ENCODE data around the gene CASS4.
"Not testable (repeated sequence)": the region's sequence is repeated elsewhere in the genome, so short reads cannot be mapped to it uniquely, and the experiment has no call there.

The CASS4 gene, protein sequence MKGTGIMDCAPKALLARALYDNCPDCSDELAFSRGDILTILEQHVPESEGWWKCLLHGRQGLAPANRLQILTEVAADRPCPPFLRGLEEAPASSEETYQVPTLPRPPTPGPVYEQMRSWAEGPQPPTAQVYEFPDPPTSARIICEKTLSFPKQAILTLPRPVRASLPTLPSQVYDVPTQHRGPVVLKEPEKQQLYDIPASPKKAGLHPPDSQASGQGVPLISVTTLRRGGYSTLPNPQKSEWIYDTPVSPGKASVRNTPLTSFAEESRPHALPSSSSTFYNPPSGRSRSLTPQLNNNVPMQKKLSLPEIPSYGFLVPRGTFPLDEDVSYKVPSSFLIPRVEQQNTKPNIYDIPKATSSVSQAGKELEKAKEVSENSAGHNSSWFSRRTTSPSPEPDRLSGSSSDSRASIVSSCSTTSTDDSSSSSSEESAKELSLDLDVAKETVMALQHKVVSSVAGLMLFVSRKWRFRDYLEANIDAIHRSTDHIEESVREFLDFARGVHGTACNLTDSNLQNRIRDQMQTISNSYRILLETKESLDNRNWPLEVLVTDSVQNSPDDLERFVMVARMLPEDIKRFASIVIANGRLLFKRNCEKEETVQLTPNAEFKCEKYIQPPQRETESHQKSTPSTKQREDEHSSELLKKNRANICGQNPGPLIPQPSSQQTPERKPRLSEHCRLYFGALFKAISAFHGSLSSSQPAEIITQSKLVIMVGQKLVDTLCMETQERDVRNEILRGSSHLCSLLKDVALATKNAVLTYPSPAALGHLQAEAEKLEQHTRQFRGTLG

DNA sequence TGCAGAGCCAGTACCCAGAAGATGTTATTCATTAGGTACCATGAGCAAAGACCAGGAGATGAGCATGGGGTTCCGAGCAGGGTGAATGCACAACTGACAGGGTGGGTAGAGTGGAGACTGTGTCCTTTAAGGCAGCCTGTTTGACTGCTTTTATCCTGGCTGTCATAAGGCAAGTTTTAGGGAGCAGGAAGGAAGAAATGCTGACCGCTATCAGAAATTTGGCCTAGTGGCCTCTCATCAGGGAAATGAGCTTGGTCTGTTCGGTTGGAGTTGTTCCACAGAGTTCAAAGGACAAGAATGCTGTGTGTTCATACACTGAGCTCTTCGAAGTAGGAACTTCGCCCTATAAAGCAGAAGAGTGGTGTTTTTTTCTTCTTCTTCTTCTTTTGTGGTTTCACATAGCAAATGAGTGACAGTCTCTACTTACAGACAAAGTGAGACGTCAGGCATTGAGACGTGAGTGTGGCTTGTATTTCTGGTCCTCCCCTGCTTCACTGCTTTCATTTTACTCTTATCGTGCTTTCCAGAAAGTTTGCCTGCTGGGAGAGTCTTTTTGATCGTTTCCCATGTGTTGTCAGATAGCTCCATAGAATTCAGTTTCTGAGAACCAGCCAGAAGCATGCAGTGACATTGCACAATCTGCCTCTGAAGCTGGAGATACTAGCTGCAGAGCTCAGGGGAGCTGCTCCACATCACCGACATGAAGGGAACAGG is at the start of gene CASS4:
Gene CASS4, plus strand, starts transcription at position 502 of the 714 bp plus-strand sequence. Its CDS starts 199 bp downstream, at position 701.
- DNase-seq (ENCODE audit: low spot score), result peak; percentile 81

- no peak for DNase-seq (ENCODE audit: low spot score)
Observed at GRCh38 chr20:56362833-56363413, 49.1 kb upstream of the CASS4 start.

- no peak for DNase-seq (ENCODE audit: low spot score)
Observed at GRCh38 chr20:56363491-56363890, 48.6 kb upstream of the CASS4 start.

DNA sequence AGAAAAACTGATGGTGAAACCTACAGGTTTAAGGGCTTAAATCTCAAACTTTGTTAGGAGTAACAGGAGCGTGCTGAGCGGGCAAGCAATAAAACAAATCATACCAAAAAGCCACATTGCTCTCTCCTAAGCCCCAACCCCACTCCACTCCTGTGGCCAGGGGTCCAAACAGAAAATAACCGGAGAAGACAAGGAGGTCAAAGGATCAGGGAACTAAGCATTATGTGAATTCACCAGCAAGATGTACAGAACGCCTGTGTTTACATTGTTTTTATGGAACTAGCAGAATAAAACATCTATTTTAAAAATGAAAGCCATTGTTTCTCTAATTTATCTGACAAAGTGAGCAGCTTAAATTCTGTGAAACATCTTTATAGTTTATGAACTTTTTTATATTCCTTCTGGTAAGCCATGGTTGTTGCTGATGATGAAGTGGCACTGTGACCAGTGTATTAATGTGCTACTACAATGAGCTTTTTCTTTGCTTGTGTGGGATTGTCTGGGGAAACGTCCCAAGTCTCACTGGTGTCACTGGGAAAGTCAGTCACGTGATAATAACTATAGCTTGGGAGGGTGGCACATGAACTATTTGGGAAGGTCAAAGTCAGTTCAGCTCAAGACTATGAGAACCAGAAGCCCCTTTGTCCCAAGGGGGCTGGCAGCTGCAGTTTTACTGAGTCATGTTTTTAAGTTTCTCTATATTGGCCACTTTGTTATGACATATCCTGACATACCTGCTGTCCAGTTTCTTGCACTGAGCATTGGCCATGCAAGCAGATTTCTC is 43.5 kb upstream of the CASS4 start:
- peak; percentile 94 for DNase-seq (ENCODE audit: low spot score)

DNA sequence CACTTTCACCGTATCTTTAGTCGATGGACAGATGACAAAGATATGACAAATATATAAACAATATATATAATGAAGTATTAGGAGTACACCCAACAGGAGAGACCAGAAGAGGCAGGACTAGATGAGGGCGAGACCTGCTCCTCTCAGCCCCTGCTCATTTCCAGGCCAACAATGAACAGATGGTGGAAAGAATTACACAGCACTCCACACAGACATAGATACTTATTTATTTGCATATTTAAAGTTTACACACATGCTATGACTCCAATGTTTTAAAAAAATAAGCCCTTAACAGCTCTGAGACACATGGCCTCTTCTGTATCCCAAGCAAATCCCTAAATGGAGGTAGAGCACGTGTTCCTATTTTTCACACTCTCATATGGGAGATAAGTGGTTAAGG is 42.9 kb upstream of the CASS4 start:
- no peak for DNase-seq (ENCODE audit: low spot score)

GRCh38 chr20:56371977-56372376 is 40.1 kb upstream of the CASS4 start:
- DNase-seq (ENCODE audit: low spot score), result no peak

DNA sequence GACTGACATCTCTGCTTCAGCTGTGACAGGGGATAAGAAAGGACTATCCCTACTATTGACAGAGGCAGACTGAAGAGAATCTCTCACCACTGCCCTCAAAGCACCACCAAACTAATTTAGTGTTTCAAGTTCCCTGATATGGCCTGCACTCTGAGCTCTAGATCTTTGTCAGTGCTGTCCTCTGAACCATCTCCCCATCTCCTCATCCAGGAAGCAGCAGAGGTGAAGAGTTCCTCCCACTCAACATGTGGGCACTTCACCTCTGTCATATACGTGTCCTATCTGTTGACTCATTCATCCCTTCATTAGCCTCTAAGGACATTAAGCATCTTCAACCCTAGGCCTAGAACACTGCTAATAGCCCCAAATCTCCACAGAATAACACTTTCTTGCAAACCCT is 39.2 kb upstream of the CASS4 start:
- DNase-seq (ENCODE audit: low spot score), result no peak

GRCh38 chr20:56373942-56374341 is 38.1 kb upstream of the CASS4 start:
- no peak for DNase-seq (ENCODE audit: low spot score)

- no peak for DNase-seq (ENCODE audit: low spot score)
Observed at GRCh38 chr20:56376331-56376730, 35.7 kb upstream of the CASS4 start.

GRCh38 chr20:56378386-56378785 is 33.7 kb upstream of the CASS4 start:
- DNase-seq (ENCODE audit: low spot score), result no peak

GRCh38 chr20:56380375-56380774 is 31.7 kb upstream of the CASS4 start:
- DNase-seq (ENCODE audit: low spot score), result no peak

GRCh38 chr20:56381501-56381900 is 30.6 kb upstream of the CASS4 start:
- no peak for DNase-seq (ENCODE audit: low spot score)

DNA sequence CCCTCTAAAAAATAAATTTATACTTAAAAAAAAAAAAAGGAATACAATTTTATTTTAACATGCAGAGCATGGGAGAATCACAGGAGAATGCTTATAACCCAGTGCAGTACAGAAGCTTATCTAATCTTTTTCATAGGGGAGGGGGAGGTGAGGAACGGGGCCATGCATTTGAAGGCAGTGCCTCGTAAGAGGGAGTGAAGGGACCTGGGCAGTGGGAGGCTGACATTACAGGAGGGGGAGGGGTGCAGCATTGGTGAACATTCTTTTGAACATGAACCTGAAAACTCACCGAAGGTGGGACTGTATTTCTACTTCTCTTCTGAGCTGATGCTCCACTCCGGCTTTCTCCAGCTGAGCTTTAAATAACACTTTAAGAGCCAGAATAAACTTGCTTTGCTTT is 29.4 kb upstream of the CASS4 start:
- no peak for DNase-seq (ENCODE audit: low spot score)

GRCh38 chr20:56383334-56383733 is 28.7 kb upstream of the CASS4 start:
- no peak for DNase-seq (ENCODE audit: low spot score)

- DNase-seq (ENCODE audit: low spot score), result no peak
Observed at GRCh38 chr20:56385130-56385529, 26.9 kb upstream of the CASS4 start.

GRCh38 chr20:56386219-56386618 is 25.8 kb upstream of the CASS4 start:
- no peak for DNase-seq (ENCODE audit: low spot score)

DNA sequence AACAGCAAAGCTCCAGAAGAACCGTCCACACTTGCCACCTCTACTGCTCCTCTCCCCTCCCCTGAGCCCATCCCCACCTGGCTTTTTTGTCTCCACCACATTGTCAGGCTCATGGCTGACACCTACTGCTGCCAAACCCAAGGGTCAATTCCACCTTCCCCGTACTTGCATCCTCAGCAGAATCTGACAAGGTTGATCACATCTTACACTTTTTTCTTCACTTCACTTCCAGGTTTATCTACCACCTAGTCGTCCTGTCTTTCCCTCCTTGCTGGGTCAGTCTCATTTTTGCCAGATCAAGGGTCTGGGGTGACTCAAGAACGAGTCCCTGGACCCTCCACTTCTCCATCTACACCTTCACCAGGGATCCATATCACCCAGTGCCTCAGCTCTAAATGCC is 23.2 kb upstream of the CASS4 start:
- DNase-seq (ENCODE audit: low spot score), result no peak

GRCh38 chr20:56389807-56390206 is 22.3 kb upstream of the CASS4 start:
- no peak for DNase-seq (ENCODE audit: low spot score)

GRCh38 chr20:56390396-56390795 is 21.7 kb upstream of the CASS4 start:
- DNase-seq (ENCODE audit: low spot score), result not testable (repeated sequence)

DNA sequence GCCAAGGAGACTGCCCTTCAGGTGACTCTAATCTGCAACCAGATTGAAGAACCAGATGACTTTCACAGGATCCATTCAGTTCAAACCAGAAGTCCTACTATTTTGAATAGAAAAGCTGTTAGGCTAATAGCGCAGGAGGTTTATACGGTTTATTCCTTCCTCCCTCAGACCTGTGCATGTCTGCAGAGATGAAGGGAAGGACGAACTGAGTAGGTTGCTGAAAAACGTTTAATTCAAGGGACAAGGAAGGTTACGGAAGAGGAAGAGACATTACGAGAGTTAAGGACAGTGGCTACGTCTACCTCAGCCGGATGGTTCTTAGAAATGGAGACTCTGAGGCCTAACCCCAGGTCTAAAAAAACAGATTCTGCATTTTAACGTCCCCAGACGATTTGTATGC is 21.0 kb upstream of the CASS4 start:
- no peak for DNase-seq (ENCODE audit: low spot score)

DNA sequence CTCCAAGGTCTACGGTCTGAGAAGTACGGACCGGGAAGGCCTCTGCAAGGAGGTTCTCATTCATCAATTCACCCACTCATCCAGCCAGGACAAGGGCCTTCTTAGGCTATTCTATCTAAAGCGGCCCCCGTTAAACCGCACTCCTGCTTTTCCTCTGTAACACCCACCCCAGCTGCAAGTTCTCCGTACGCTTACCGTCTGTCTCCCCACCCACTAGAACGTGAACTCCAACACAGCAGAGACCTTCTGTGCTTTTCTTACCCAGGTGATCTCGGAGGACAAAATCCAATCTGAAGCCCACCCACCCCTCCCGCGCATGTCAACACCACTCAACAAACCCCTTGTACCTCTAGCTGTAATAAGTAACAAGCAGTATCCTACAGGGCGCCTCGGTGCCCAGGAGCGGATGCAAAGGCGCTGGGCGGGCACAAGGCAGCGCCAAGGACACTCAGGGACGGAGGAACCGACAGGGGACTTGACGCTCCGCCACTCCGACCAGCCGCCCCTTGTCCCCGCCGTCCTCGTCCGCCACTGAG is 20.4 kb upstream of the CASS4 start:
- DNase-seq (ENCODE audit: low spot score), result no peak

All from pons (tissue), 1 donor.